Measurements from ENCODE around the gene SELENOP.

Gene SELENOP

DNA sequence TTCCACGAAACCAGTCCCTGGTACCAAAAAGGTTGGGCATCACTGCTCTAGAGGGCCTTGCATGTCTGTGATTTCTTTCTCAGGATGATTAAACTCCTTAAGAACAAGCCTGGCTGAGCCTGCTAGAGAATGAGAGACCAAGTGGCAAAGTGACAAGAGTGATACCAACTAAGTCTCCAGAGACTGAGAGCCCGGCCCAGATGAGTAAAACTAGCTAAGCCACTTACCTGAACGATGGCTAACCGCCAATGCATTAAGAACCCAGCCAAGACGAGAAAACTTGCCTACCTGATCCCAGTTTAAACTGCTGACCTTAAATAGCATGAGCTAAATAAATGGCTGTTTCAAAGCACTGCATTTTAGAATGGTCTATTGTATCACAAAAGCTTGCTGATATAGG lies 60.6 kb downstream of the SELENOP start:
- DNase-seq (ENCODE audit: extremely low spot score, insufficient read length, low read depth) (no peak), FAIRE-seq (no peak)

DNA sequence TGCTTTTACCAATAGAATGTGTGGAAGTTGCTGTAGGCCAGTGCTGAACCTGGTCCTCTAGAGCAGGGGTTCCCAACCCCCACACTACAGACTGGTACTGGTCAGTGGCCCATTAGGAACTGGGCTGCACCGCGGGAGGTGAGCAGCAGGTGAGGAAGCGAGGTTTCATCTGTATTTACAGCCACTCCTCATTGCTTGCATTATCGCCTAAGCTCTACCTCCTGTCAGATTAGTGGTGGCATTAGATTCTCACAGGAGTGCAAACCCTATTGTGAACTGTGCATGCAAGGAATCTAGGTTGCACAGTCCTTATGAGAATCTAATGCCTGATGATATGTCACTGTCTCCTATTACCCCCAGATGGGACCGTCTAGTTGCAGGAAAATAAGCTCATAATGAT lies 61.2 kb downstream of the SELENOP start:
- DNase-seq (ENCODE audit: extremely low spot score, insufficient read length, low read depth) = no peak
- no peak for FAIRE-seq
